GM11168 (cell line): ENCODE measurements around the gene GP9.
"Not testable (repeated sequence)": the region's sequence is repeated elsewhere in the genome, so short reads cannot be mapped to it uniquely, and the experiment has no call there.

Experiments used
- in situ Hi-C: fragments of 300-500 bp; cut with MboI; formaldehyde crosslinking; loops from one replicate; pipeline ENCODE4 v1.12.0; 2022; ENCODE audit warnings: low sequenced_read_pairs; ENCODE audit not compliant: unreplicated experiment

Gene GP9

DNA sequence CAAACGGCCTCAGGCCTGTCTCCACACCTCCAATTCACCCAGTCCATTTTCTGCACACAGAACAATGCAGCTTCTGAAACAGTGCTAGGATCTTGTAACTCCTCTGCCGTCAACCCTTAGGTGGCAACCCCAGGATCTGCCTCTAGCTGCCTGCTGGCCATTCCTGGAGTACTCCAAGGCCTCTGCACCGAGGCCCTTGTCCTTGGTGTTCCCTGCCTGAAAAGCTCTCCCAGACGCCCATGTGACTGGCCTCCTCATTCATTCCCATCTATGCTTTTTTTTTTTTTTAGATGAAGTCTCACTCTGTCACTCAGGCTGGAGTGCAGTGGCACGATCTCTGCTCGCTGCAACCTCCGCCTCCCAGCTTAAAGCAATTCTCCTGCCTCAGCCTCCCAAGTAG is 42.7 kb downstream of the GP9 start:
- in situ Hi-C loops = no loop called here

DNA sequence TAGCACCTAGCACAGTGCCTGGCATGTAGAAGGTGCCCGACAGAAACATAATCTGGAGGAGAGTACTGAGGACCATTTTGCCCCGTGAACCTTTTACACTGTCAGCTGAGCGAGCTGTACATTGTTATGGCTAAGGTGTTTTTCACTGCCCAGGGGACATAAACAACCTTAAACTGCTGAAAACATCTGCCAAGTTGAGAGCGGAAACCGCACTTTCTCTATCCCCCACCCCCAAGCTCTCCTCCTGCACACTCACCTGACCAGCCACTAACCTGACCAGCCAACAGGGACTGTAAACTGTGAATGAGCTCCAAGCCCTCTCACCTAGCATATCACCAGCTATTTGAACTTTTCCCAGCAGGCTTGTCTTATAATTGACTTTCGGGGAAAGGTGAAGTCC is 43.5 kb downstream of the GP9 start:
- in situ Hi-C loops = no loop called here

DNA sequence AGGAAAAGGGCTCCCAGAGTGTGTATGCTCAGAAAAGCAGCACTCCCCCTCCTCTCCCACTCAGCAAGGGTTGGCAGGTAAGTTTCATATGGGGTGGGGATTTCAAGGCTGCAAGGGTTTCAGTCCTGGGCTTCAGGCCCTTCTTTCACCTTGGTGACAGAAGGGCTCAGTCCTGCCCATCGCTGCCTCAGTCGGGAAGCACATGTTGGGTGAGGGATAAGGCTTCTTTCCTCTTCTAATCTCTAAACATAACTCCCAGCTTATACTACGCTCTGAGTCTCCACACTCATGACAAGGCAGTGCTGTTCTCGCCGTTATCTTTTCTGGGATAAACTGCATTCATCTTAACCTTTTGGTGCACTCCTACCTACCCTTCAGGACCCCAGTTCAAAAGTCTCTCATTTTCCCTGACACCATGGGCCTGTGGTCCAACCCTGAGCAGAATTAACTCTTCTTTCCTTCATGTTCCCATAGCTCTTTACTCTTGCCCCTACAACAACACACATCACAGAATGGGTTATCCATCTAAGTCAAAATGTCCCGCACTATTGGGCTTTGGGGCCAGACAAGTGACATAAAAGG is 44.0 kb downstream of the GP9 start:
- in situ Hi-C loops = no loop called here

DNA sequence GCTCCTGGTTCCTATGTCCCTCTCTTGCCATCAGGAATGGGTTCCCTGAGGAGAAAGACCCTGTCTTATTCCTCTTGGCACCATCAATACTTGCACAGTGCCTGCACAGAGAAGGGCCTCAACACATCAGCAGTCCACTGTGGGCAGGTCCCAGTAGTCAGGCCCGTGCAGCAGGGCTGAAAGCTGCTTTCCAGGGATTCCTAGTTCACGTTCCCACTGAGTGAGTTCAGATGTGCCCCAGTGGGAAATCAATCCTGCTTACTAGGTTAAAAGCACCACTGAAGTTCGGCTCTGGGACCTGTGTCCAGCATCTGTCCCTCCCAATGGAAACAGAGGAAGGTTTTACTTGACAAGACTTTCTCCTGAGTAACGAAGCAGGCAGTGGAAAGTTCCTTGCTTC is 45.3 kb downstream of the GP9 start:
- in situ Hi-C loops = no loop called here

DNA sequence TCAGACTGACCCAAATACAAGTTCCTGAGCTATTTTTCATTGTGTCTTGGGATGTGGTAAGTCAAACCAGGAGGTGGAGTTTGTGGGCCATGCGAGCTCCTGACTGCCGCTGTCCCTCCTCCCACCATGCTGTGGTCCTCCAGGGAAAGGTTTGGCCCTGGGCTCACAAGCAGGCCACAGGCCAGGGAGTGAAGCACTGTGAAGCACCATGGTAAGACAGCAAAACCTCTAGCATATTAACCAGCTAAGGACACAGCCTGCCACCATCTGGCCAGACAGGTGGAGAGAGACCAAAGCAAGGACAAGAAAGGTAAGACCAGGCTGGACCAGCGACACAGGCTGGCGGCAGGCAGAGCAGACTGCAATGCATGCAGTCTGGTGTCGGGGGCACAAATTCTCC is 45.7 kb downstream of the GP9 start:
- in situ Hi-C loops = no loop called here

DNA sequence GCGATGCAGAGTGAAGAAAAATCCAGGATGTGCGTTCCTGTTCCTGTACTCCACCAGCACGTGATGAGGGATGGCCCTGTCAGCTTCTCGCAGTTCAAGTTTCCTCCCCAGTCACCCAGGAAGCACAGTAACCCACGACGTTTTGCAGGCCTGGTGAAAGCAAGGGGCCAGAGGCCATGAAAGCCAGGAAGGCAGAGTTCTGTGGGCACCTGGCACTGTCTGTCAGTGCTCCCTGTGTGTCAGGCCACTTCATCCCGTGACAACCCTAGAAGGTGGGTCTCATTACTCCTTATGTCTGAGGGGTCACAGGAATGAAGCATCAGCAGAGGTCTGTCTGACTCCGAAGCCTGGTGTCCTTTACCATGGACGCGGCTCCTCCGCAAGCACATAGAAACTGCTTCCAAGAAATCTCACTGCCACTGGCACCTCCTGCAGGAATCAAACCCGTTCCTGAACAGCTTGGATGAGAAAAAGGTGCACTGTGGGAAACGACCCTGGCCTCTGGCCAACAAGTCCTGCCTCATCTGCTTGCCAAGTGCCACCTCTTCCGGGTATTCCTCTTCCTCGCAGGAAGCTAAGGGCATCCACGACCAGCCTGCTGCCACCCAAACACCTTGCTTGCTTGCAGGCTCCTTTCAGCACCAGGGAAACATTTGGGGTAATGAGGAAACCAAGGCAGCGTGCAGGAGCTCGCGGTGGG is 46.4 kb downstream of the GP9 start:
- in situ Hi-C loops = no loop called here

DNA sequence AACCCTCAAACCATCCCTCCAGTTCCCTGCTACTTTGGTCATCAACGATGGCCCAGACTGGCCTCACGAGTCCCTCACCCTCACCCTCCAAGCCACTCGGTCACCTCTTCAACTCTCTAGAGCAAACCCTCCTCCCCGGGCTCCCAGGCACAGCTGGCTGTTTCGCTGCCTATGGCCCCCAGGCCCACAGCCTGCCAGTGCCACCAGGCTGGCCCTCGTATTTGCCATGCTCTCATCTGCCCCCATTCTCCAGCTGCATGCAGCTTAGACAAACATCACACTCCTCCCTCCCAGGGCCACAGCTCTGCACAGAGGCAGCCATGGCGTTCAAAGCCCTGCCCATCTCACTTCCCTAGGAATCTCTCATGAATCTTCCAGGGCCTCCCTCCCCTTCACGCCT is 47.2 kb downstream of the GP9 start:
- in situ Hi-C loops = no loop called here

DNA sequence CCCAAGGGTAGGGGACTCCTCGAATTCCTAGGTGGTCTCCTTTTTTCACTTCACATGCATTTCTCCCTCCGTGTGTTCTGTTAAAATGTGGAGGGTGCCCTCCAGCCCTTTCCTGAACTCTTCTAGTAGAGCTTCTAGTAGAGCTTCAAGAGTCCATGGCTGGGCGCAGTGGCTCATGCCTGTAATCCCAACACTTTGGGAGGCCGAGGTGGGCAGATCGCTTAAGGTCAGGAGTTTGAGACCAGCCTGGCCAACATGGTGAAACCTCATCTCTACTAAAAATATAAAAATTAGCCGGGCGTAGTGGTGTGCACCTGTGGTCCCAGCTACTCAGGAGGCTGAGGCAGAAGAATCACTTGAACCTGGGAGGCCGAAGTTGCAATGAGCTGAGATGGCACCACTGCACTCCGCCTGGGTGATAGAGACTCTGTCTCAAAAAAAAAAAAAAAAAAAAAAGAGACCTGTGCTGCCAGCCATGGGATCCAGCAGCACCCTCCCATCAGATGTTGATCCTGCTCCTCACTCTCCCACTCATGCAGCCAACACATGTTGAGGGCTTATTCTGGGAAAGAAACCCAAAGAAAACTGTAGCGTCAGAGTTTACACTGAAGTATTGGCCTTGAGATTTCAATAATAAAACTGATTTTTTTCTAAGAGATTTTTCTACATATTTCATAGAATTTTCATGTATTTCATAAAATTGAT is 50.6 kb downstream of the GP9 start:
- in situ Hi-C loops = not testable (repeated sequence)
